ENCODE results near the gene ZNF718. TPM values are rescaled to one million over a fixed set of nuclear protein-coding genes. Genes with fewer than 3 reads are reported as not detected.

The ZNF718 gene
- total and polyA plus RNA-seq, 2 donors (not counting 1 experiment from before 2014, with no cell fraction given): 1.5 to 4.8 TPM

DNA sequence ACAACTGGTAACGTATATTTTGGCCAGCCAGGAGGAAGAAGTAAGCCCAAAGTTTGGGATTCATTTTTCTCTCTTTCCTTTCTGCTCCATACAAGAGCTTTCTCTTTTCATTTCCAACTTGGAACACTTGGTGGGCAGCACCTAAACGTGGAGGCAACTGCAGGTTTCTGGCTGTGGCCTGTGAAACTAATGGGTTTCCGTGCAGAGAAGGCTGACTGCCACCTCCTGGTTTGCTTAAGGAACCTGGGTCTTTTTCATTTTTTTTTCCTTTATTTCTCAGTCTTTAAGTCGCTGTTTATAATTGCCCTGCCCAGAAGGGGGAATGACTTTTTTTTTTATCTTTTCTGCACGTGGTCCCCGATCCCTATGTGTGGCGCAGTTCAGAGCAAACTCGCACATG lies 15.4 kb downstream of the ZNF718 start:
- H3K9ac ChIP-seq (ENCODE audit: insufficient read depth, low read length): no peak overlapping the region
- no peak for DNase-seq (ENCODE audit: low read depth in 2 of 2)
- peaks cover 5% of the 10 kb centered on the region for H3K79me2 ChIP-seq (ENCODE audit: control insufficient read depth, insufficient read depth, low read length)
- no peak overlapping the region for H3K4me2 ChIP-seq (ENCODE audit: extremely low read depth, insufficient read depth, low read length)
- no peaks in the 10 kb centered on the region for H4K20me1 ChIP-seq (ENCODE audit: control insufficient read depth, extremely low read depth, insufficient read depth, low read length)
- peaks cover 5% of the 10 kb centered on the region for H3K36me3 ChIP-seq (ENCODE audit: control insufficient read depth, insufficient read depth, low read length)
- no peak overlapping the region for H3K27ac ChIP-seq (ENCODE audit: insufficient read depth, low read length)
- no peak for TF ChIP-seq EZH2 (IDR thresholded peaks at IDR 0.05; ENCODE audit: low read length, missing control alignments)
- no peaks in the 10 kb centered on the region for H3K27me3 ChIP-seq (ENCODE audit: control insufficient read depth, insufficient read depth, low read length)
- H2AFZ ChIP-seq (ENCODE audit: low read length): no peak overlapping the region
- no peak overlapping the region for H3K4me3 ChIP-seq (replicated peaks in 1 of 4; ENCODE audit: control extremely low read depth in 1 of 4, insufficient read depth in 1 of 4, low read depth in 3 of 4, low read length in 4 of 4)
- no peaks in the 10 kb centered on the region for H3K4me1 ChIP-seq (ENCODE audit: control insufficient read depth, extremely low read depth, insufficient read depth, low read length)
- H3K9me3 ChIP-seq (ENCODE audit: control insufficient read depth, insufficient read depth, low read depth, low read length): peaks cover 3% of the 10 kb centered on the region

GRCh38 chr4:146621-147020 lies 22.3 kb downstream of the ZNF718 start:
- Histone ChIP-seq H3K4me2 (ENCODE audit: extremely low read depth, insufficient read depth, low read length) (no peak overlapping the region), H3K9ac (ENCODE audit: insufficient read depth, low read length) (no peak overlapping the region), H3K27ac (ENCODE audit: insufficient read depth, low read length) (no peak overlapping the region), H3K27me3 (ENCODE audit: control insufficient read depth, insufficient read depth, low read length) (no peaks in the 10 kb centered on the region), H3K4me1 (ENCODE audit: control insufficient read depth, extremely low read depth, insufficient read depth, low read length) (no peaks in the 10 kb centered on the region), H3K9me3 (ENCODE audit: control insufficient read depth, insufficient read depth, low read depth, low read length) (no peaks in the 10 kb centered on the region), H3K79me2 (ENCODE audit: control insufficient read depth, insufficient read depth, low read length) (no peaks in the 10 kb centered on the region), H4K20me1 (ENCODE audit: control insufficient read depth, extremely low read depth, insufficient read depth, low read length) (no peaks in the 10 kb centered on the region), H3K36me3 (ENCODE audit: control insufficient read depth, insufficient read depth, low read length) (no peaks in the 10 kb centered on the region), H3K4me3 (replicated peaks in 1 of 4; ENCODE audit: control extremely low read depth in 1 of 4, insufficient read depth in 1 of 4, low read depth in 3 of 4, low read length in 4 of 4) (no peak overlapping the region), H2AFZ (ENCODE audit: low read length) (no peak overlapping the region)
- no peak for DNase-seq (ENCODE audit: low read depth in 2 of 2)
- TF ChIP-seq EZH2 (IDR thresholded peaks at IDR 0.05; ENCODE audit: low read length, missing control alignments): no peak
- TF ChIP-seq, protein P1, sequence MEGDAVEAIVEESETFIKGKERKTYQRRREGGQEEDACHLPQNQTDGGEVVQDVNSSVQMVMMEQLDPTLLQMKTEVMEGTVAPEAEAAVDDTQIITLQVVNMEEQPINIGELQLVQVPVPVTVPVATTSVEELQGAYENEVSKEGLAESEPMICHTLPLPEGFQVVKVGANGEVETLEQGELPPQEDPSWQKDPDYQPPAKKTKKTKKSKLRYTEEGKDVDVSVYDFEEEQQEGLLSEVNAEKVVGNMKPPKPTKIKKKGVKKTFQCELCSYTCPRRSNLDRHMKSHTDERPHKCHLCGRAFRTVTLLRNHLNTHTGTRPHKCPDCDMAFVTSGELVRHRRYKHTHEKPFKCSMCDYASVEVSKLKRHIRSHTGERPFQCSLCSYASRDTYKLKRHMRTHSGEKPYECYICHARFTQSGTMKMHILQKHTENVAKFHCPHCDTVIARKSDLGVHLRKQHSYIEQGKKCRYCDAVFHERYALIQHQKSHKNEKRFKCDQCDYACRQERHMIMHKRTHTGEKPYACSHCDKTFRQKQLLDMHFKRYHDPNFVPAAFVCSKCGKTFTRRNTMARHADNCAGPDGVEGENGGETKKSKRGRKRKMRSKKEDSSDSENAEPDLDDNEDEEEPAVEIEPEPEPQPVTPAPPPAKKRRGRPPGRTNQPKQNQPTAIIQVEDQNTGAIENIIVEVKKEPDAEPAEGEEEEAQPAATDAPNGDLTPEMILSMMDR (conservative IDR thresholded peaks at IDR 0.05 in 1 of 2, IDR thresholded peaks at IDR 0.05 in 1 of 2; ENCODE audit: low read depth in 1 of 2, low read length in 2 of 2): no peak

- Histone ChIP-seq H3K9ac (ENCODE audit: insufficient read depth, low read length) (no peak overlapping the region), H3K4me2 (ENCODE audit: extremely low read depth, insufficient read depth, low read length) (no peak overlapping the region), H3K4me3 (replicated peaks in 1 of 4; ENCODE audit: control extremely low read depth in 1 of 4, insufficient read depth in 1 of 4, low read depth in 3 of 4, low read length in 4 of 4) (no peak overlapping the region), H4K20me1 (ENCODE audit: control insufficient read depth, extremely low read depth, insufficient read depth, low read length) (no peaks in the 10 kb centered on the region), H2AFZ (ENCODE audit: low read length) (no peak overlapping the region), H3K27ac (ENCODE audit: insufficient read depth, low read length) (no peak overlapping the region), H3K27me3 (ENCODE audit: control insufficient read depth, insufficient read depth, low read length) (no peaks in the 10 kb centered on the region), H3K79me2 (ENCODE audit: control insufficient read depth, insufficient read depth, low read length) (no peaks in the 10 kb centered on the region), H3K4me1 (ENCODE audit: control insufficient read depth, extremely low read depth, insufficient read depth, low read length) (no peaks in the 10 kb centered on the region), H3K36me3 (ENCODE audit: control insufficient read depth, insufficient read depth, low read length) (no peaks in the 10 kb centered on the region), H3K9me3 (ENCODE audit: control insufficient read depth, insufficient read depth, low read depth, low read length) (no peaks in the 10 kb centered on the region)
- DNase-seq (ENCODE audit: low read depth in 2 of 2): no peak
- TF ChIP-seq EZH2 (IDR thresholded peaks at IDR 0.05; ENCODE audit: low read length, missing control alignments): no peak
- TF ChIP-seq, protein P1 (conservative IDR thresholded peaks at IDR 0.05 in 1 of 2, IDR thresholded peaks at IDR 0.05 in 1 of 2; ENCODE audit: low read depth in 1 of 2, low read length in 2 of 2): no peak
Measured at GRCh38 chr4:147233-147632, 22.9 kb downstream of the ZNF718 start.

Measured in fibroblast of lung (primary cell).